GM08714 (cell line): ENCODE results near the gene CCNY.
"Not testable (repeated sequence)": the region's sequence is repeated elsewhere in the genome, so short reads cannot be mapped to it uniquely, and the experiment has no call there.

ENCODE experiments used
- H3K4me3 ChIP-seq: fragments of 200-500 bp; sonication (Bioruptor generic); 2 replicates; pipeline ENCODE4 v1.5.1; 2014; ENCODE audit warnings: mild to moderate bottlenecking, low read length, inconsistent platforms
- ZNF274 ChIP-seq: IDR thresholded peaks from 2 replicates; pipeline ENCODE4 v1.6.1; 2012; ENCODE audit warnings: mild to moderate bottlenecking, low read depth, low read length

CCNY gene

GRCh38 chr10:35391954-35392262 is 55.6 kb downstream of the CCNY start:
- no peak overlapping the region for H3K4me3 ChIP-seq
- no peak for TF ChIP-seq ZNF274

- TF ChIP-seq ZNF274, result no peak
Measured at GRCh38 chr10:35392482-35393228, 56.3 kb downstream of the CCNY start.

DNA sequence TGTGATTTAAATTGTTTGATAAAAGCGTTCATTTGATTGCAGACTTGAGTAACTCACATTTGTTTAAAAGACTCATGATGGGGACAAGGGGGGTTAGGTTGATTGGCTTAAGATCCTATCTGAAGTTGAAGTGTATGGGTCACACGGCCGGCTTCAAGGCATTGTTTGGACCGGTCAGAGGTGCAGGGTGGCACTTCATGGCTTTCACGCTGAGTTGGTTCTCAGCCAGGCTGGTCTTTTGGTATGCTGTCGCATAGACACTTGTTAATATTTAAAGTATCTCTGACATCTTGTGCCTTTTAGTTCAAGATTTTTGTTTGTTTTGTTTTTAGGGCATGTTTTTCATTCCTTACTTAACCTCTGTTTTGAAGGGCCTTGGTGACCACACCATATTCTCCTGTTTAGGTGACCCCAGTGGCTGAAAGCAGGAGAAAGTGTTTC is 58.1 kb downstream of the CCNY start:
- TF ChIP-seq ZNF274, result no peak
- H3K4me3 ChIP-seq, result no peak overlapping the region

More at GRCh38 chr10:35392482-35393228, 56.3 kb downstream of the CCNY start:
- H3K4me3 ChIP-seq, result no peak overlapping the region

GRCh38 chr10:35394934-35395333 is 58.6 kb downstream of the CCNY start:
- TF ChIP-seq ZNF274, result no peak

GRCh38 chr10:35396560-35397434 is 60.5 kb downstream of the CCNY start:
- no peak for TF ChIP-seq ZNF274

More at GRCh38 chr10:35394934-35395333, 58.6 kb downstream of the CCNY start:
- no peak overlapping the region for H3K4me3 ChIP-seq

GRCh38 chr10:35397953-35398352 is 61.6 kb downstream of the CCNY start:
- no peak for TF ChIP-seq ZNF274
- no peak overlapping the region for H3K4me3 ChIP-seq

More at GRCh38 chr10:35396560-35397434, 60.5 kb downstream of the CCNY start:
- H3K4me3 ChIP-seq, result no peak overlapping the region

GRCh38 chr10:35398355-35398754 is 62.0 kb downstream of the CCNY start:
- H3K4me3 ChIP-seq, result no peak overlapping the region
- no peak for TF ChIP-seq ZNF274

DNA sequence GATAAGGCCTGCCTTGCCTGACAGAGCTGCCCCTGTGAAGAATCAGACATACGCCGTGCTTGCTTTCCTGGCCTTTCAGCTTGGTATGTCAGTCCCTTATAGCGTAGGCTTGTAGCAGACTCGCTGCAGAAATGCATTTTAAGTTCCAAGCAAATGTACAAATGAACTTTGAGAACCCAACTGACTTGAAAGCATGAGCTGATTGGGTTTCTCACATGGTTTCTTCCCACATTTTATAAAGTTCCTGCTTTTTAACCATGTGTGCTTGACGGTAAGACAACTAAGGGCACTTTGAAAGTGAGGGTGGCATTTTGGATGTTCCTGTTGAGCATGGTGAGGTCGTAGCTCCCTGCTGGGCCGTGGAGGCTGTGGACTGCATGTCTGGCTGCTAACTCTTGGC is 62.6 kb downstream of the CCNY start:
- no peak overlapping the region for H3K4me3 ChIP-seq
- no peak for TF ChIP-seq ZNF274

- no peak overlapping the region for H3K4me3 ChIP-seq
- no peak for TF ChIP-seq ZNF274
Measured at GRCh38 chr10:35399414-35400009, 63.2 kb downstream of the CCNY start.

GRCh38 chr10:35400595-35401268 is 64.4 kb downstream of the CCNY start:
- H3K4me3 ChIP-seq, result no peak overlapping the region
- TF ChIP-seq ZNF274, result no peak

DNA sequence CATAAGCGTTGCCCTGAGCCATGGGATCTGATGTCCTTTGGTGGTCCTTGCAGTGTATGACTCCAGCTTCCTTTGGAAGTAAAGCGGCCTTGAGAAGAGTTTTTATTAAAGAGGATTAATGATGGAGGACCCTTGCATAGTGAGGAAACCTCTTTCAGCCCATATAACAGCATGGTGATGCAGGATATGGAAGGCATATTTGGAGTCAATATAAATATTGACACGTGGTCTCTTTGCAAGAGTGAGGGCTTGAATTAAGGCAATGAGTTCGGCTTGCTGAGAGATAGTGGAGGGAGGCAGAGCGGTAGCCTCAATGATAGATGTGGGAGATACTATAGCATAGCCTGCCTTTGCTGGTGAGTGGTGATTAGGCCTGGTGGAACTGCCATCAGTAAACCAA is 67.2 kb downstream of the CCNY start:
- H3K4me3 ChIP-seq, result not testable (repeated sequence)

DNA sequence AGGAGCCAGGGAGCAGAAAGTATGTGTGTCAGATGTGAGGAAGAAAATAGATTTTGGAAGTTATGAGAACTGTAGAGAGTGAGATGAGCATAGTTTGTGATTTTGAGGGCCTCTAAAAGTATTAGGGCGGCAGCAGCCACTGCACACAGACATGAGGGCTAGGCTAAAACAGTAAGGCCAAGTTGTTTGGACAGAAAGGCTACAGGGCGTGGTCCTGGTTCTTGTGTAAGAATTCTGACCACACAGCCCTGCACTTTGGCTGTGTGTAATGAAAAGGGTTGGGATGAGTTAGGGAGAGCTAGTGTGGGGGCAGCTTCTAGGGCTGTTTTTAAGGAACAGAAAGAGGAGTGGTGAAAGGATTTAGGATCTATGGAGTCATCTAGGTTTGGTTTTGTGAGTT is 67.8 kb downstream of the CCNY start:
- not testable (repeated sequence) for H3K4me3 ChIP-seq

DNA sequence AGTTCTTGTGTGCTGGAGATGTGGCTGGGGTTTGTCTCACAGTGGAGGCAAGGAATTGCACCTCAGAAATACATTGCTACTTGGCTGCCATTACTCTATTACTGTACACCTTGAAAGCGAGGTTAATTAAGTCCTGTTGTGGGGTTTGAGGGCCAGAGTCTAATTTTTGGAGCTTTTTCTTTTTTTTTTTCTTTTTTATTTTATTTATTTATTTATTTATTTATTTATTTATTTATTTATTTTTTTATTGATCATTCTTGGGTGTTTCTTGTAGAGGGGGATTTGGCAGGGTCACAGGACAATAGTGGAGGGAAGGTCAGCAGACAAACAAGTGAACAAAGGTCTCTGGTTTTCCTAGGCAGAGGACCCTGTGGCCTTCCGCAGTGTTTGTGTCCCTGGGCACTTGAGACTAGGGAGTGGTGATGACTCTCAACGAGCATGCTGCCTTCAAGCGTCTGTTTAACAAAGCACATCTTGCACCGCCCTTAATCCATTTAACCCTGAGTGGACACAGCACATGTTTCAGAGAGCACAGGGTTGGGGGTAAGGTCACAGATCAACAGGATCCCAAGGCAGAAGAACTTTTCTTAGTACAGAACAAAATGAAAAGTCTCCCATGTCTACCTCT is 69.8 kb downstream of the CCNY start:
- not testable (repeated sequence) for H3K4me3 ChIP-seq

GRCh38 chr10:35407696-35408095 is 71.4 kb downstream of the CCNY start:
- H3K4me3 ChIP-seq, result not testable (repeated sequence)

DNA sequence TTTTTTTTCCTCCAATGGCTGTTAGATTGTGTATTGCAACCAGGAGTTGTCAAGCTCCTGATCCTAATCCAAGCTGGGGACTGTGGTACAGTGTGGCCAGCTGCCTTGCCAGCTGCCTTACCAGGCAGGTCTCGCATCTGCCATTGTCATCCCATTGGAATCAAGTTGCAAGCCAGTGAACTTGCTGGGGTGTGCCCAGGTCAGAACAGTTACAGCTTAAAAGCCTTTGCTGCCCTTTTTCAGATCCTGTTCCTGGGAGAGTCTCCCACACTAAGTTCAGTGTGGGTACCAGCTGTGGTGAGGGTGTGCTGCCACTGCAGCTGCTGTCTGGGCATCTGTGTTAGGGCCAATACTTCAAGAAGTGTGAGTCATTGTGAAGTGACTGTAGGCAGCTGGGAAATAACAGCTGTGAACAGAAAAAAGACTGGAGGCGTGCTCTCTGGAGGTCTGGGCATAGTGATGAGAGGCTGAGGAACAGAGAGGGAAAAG is 72.8 kb downstream of the CCNY start:
- TF ChIP-seq ZNF274, result no peak
- no peak overlapping the region for H3K4me3 ChIP-seq
